GM18519 (cell line): Measurements from ENCODE around the gene SHKBP1.
"Not testable (repeated sequence)": the region's sequence is repeated elsewhere in the genome, so short reads cannot be mapped to it uniquely, and the experiment has no call there.

ENCODE experiments used
- ATAC-seq: cut with Tn5 transposase; IDR thresholded peaks from one replicate; pipeline ENCODE4 v1.9.1; 2021; ENCODE audit warnings: mild to moderate bottlenecking, moderate library complexity; ENCODE audit not compliant: unreplicated experiment, low FRiP score

The SHKBP1 gene

DNA sequence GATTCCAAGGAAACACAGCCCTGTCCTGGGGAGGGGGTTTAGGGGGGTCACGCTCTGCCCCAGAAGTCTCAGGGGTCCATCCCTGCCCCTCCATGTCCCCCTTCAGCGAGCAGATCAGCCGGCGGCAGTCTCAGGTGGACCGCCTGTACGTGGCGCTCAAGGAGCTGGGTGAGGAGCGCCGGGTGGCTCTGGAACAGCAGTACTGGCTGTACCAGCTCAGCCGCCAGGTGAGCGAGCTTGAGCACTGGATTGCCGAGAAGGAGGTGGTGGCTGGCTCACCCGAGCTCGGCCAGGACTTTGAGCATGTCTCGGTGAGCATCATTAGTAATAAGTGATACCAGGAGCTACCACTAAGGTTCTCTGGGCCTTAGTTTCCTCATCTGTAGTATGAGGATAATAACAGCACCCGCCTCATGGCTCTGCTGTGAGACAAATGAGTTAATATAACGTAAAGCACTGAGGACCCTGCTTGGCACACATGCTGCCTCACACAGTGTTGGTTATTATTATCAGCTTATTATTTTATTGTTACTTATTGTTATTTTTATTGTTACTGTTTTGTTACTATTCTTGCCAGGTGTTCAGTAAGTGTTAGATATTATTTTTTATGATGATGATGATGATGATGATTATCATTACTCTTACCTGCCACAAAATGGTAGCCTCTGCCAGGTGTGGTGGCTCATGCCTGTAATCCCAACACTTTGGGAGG lies 20.5 kb upstream of the SHKBP1 start:
- ATAC-seq: no peak

DNA sequence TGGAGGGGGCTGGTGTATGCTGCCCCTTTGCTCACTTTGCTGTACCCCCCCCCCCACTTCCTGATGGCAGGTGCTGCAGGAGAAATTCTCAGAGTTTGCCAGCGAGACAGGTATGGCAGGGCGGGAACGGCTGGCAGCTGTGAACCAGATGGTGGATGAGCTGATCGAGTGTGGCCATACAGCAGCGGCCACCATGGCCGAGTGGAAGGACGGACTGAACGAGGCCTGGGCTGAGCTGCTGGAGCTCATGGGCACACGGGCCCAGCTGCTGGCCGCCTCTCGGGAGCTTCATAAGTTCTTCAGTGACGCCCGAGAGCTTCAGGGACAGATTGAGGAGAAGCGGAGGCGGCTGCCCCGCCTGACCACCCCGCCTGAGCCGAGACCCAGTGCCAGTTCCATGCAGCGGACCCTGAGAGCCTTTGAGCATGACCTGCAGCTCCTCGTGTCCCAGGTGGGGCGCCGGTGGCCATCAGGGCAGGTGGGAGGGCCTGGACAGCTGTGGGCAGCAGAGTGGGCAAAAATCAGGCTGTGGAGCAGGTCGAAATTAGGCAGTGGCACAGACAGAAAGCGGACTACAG lies 19.6 kb upstream of the SHKBP1 start:
- no peak for ATAC-seq

DNA sequence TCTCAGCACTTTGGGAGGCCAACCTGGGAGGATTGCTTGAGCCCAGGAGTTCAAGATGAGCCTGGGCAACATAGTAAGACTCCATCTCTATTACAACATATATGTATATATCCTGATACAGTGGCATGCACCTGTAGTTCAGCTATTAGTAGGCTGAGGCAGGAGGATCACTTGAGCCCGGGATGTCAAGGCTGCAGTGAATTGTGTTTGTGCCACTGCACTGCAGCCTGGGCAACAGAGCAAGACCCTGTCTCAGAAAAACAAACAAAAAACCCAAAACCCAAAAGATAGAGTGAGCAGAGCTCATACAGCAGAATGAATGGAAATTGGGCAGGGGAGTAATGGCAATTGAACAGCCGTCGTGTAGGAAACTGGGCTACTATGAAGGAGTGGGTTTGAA lies 17.3 kb upstream of the SHKBP1 start:
- ATAC-seq: no peak

DNA sequence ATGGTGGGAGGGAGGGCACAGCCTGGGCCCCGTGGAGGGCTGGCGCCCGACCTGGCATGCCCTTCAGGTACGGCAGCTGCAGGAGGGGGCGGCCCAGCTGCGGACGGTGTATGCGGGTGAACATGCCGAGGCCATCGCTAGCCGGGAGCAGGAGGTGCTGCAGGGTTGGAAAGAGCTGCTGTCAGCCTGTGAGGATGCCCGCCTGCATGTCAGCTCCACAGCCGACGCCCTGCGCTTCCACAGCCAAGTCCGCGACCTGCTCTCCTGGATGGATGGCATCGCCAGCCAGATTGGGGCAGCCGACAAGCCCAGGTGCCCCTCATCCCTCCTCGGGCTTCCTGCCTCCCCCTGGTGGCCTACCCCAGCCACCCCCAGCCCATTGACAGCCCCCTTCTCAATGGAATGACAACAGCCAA lies 16.6 kb upstream of the SHKBP1 start:
- ATAC-seq: no peak

DNA sequence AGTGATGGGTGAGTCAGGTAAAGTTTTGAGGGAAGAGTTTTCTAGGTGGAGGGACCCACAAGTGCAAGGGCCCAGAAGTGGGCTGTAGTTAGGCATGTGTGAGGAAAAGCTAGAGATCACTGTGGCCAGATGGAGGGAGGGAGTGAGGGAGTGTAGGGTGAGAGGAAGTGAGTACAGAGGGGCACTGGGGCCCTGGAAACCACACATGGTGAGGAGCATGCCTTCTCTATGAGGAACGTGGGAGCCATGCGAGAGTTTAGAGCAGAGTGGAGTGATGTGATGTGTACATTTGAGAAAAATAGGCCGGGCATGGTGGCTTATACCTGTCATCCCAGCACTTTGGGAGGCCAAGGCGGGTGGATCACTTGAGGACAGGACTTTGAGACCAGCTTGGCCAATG lies 14.7 kb upstream of the SHKBP1 start:
- no peak for ATAC-seq

DNA sequence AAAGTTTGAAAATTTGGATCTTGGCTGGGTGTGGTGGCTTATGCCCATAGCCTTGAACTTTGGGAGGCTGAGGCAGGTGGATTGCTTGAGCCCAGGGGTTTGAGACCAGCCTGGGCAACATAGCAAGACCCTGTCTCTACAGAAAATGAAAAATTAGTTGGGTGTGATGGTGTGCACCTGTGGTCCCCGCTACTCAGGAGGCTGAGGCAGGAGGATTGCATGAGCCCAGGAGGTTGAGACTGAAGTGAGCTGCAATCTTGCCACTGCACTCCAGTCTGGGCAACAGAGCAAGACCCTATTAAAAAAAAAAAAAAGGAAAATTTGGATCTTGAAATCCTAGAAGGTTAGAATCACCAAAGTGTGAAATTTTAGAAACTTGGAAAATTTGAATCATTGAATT lies 12.1 kb upstream of the SHKBP1 start:
- not testable (repeated sequence) for ATAC-seq

DNA sequence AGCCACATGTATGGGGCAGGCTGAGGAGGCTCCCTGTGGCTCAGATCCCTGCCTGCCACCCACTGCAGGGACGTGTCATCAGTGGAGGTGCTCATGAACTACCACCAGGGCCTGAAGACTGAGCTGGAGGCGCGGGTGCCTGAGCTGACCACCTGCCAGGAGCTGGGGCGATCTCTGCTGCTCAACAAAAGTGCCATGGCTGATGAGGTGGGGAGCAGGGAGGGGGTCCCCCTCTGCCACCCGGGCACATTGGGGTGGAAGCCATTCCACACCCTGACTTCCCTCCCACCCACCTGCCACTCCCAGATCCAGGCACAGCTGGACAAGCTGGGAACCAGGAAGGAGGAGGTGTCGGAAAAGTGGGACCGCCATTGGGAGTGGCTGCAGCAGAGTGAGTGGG lies 11.3 kb upstream of the SHKBP1 start:
- no peak for ATAC-seq

DNA sequence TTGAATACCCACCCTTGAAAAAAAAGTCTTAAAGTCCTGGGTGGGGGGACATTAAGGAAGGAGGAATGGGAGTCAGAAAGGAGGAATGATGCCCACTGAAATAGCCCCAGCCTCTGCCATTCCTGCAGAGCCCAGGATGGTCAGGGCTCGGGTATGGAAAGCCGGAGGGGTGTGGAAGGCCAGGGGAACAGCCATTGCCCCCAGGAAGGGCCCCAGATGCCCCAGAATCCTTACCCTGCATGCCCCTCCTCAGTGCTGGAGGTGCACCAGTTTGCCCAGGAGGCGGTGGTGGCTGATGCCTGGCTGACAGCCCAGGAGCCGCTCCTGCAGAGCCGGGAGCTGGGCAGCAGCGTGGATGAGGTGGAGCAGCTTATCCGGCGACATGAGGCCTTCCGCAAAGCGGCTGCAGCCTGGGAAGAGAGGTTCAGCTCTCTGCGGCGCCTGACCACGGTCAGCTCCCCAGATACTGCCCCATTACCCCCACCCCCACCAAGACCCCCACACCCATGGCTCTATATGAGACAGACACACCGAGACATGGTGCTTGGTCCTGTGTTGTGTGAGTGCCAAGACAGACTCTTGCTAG lies 10.7 kb upstream of the SHKBP1 start:
- no peak for ATAC-seq

DNA sequence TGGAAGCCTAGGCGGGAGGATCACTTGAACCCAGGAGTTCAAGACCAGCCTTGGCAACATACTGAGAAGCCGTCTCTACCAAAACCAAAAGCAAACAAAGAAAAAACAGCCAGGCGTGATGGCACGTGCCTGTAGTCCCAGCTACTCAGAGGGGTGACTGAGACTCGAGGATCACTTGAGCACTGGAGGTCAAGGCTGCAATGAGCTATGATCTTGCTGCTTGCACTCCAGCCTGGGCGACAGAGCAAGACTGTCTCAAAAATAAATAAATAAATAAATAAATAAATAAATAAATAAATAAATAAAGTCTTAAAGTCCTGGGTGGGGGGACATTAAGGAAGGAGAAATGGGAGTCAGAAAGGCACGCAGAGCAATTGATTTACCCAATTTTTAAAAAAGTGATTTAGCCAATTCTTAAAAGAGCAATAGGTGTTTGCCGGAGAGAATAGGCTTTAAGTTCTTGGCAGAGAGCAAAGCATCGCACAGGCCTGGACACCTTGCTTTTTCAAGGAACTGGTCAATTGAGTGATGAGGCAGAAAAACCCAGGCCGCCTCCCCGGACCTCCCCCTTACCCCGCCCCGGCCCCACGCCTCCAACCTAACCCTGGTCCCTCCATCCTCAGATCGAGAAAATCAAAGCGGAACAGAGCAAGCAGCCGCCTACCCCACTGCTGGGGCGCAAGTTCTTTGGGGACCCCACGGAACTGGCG lies 9.5 kb upstream of the SHKBP1 start:
- no peak for ATAC-seq

DNA sequence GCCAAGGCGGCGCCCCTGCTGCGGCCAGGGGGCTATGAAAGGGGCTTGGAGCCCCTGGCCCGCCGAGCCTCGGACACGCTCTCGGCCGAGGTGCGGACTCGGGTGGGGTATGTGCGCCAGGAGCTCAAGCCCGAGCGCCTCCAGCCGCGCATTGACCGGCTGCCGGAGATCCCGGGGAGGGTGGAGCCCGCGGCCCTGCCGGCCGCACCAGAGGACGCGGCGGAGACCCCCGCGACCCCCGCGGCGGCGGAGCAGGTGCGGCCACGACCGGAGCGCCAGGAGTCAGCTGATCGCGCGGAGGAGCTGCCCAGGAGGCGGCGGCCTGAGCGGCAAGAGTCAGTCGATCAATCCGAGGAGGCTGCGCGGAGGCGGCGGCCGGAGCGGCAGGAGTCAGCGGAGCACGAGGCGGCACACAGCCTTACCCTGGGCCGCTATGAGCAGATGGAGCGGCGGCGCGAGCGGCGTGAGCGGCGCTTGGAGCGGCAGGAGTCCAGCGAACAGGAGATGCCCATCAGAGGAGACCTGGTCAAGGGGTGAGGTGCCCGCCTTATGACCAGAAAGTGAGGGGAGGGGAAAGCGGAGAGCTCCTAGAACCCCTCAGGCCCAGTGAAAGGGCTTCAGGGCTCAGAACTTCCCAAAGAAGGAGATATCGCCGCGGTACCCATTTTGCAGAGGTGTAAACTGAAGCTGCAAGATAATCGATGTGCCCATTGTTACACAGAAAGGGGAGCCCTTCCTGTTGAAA lies 8.8 kb upstream of the SHKBP1 start:
- ATAC-seq: no peak

DNA sequence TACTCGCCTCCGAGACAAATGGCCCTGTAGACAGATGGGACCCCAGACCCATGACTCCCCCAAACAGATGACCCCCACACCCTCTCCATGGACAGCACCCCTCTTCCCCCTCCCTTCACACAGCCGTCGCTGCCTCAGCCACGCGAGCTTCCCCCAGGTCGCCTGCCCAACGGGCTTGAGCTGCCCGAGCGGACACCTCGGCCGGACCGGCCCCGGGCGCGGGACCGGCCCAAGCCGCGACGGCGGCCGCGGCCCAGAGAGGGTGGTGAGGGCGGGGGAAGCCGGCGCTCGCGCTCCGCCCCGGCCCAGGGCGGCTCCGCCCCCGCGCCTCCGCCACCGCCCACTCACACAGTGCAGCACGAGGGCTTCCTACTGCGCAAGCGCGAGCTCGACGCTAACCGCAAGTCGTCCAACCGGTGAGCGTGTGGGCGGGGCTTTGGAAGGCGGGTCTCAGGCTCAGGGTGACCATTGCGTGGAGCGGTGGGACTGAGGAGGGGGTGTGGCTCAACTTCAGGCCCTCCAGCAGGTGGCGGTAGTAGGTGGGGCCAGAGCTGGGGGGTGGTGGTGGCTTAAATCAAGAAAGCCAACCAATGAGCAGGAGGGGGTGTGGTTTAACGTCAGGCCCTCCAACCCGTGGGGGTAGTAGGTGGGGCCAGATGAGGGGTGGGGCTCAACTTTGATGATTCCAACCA lies 6.2 kb upstream of the SHKBP1 start:
- peak; percentile 65 for ATAC-seq

DNA sequence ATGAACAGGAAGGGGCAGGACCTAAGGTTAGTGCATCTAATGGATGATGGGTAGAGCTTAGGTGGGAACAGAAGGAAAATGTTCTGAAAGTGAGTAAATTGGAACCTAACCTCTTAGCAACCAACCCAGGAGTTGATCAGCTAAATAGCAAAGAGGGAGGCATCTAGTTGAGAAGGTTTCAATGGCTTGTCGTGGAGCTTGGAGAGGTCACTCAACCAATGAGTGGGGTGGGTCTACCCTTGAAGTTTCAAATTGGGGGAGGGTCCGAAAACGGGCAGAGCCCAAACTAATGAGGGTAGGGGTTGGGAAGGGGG lies 5.7 kb upstream of the SHKBP1 start:
- no peak for ATAC-seq

DNA sequence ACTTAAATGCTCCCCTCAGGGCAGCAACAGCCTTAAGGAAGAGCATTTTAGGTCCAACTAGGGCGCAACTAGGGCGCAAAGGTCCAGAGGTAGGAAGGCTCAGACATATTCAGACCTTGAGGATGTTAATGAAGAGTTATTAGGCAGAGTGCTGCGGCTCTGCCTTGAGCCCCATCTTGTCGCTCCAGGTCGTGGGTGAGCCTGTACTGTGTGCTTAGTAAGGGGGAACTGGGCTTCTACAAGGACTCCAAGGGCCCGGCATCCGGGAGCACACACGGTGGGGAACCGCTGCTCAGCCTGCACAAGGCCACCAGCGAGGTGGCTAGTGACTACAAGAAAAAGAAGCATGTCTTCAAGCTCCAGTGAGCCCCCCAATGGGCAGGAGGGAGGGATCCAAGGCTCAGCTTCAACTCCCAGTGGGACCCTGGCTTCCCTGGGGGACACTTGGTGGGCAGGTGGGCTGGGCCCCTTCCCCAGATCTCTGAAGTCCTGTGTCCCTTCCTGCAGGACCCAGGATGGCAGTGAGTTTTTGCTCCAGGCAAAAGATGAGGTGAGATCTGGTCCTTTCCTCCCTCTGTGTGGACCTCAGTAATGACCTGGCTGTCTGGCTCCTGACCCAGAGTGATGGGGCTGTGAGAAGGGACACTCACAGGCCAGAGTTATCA lies 4.7 kb upstream of the SHKBP1 start:
- no peak for ATAC-seq

DNA sequence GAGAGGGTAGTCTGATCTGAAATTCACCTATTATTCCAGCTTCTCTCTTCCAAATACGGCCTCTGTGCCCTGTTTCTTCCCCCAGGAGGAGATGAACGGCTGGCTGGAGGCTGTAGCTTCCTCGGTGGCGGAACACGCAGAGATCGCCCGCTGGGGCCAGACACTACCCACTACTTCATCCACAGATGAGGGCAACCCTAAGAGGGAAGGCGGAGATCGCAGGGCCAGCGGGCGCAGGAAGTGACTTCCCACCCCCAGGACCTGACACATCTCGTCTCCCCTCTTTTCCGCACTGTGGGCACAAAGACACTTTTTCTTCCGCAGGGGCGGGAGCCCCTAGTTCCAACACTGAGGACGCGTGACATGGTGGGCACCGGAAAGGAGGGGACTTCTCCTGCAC lies 1.3 kb upstream of the SHKBP1 start:
- no peak for ATAC-seq

DNA sequence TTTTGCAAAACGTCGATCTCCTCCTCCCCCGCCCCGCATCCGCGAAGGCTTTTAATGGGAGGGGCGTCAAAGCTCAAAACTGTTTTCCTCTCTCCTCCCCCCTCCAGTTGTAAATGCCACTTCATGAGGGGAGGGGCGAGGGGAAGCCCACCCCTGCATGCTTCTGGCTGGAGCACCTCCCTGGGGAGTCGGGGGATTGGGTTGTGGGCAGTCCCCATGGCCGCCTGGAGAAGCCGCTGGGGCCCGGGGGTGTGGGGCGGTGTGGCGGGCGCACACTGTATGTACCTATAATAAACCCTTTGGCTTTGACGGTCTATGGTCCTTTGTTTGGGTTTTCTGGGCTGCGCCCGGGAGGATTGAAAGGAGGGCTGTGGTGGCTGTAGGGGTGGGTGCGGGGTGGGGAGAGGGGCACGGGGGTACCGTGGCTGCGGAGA lies 505 bp upstream of the SHKBP1 start:
- peak; percentile 16 for ATAC-seq

DNA sequence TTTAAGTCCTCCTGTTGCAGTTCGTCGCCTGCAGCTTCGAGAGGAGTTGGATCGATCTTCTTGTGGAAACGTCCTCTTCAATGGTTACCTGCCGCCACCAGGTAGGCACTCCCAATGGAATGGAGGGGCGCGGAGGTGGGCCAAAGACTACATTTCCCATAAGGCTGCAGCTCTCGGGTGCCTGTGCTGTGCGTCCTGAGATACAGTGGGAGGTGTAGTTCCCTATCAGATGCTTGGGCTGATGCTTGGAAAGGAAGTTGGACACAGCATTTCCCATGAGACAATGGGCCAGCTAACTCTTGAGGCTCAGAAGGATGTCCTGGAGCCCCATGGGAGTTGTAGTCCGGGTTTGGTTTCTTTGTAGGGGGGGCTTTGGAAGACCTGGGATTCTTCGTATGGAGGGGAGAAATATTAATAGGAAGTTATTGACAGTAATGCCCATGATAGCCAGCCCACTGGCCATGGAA lies 1.8 kb downstream of the SHKBP1 start:
- ATAC-seq: no peak

DNA sequence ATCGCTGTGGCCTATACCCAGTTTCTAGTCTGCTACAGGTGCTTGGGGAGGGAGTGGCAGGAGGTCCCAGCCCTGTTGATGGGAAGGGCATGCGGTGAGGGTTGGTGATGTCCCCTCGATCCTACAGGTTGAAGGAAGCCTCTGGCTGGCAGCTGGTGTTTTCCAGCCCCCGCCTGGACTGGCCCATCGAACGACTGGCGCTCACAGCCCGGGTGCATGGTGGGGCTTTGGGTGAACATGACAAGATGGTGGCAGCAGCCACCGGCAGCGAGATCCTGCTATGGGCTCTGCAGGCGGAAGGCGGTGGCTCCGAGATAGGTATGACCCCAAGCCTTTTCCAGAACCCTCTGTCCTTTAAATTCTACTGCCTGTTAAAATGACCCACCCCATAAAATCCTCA lies 3.9 kb downstream of the SHKBP1 start:
- no peak for ATAC-seq

DNA sequence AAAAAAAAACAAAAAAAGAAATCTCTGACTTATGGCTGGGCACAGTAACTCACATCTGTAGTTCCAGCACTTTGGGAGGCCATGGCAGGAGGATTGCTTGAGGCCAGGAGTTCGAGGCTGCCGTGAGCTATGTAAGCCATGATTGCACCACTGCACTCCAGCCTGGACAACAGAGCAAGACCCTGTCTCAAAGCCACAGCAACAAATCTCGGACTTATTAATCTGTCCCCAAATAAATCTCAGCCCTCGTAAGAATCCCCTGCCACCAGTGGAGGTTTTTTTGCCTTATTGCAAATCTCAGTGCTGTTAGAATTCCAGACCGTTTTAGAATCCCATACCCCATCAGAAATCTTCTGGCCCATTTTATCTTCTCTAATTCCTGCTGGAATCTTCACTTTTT lies 4.9 kb downstream of the SHKBP1 start:
- ATAC-seq: no peak

DNA sequence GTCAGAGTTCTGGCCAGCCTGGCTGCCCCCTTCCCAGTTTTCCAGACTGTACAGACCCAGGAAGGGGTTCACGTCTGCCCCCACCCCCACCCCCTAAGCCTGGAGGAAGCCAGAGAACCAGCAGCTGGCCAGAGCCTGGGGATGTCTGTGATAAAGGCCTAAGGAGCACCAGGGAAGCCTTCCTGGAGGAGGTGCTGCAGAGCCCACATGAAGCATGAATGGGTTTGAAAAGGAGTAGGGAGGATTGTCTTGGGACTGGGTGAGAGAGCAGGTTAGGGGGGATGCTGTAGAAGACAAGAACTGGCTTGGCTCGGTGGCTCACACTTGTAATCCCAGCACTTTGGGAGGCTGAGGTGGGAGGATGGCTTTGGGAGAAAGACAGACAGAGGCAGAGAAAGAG lies 5.8 kb downstream of the SHKBP1 start:
- no peak for ATAC-seq

DNA sequence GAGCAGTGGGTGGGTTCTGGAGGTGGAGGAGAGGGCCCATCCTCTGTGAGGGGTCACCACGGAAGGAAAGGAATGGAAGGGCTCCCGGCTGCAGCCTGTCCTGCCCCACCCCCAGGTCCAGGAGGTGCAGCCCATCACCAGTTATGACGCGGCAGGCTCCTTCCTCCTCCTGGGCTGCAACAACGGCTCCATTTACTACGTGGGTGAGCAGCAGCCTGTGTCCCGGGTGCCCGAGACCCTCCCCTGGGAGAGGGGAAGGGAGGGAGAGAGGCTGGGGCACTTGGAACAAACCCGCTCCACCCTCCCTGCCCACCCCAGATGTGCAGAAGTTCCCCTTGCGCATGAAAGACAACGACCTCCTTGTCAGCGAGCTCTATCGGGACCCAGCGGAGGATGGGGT lies 6.6 kb downstream of the SHKBP1 start:
- no peak for ATAC-seq
